ENCODE results near the gene GPATCH3. TPM values are rescaled to one million over a fixed set of nuclear protein-coding genes. Genes with fewer than 3 reads are reported as not detected.

The GPATCH3 gene
- polyA plus RNA-seq, 1 donor (not counting 4 experiments of a cell fraction or from before 2014, with no cell fraction given): 5.7 TPM

DNA sequence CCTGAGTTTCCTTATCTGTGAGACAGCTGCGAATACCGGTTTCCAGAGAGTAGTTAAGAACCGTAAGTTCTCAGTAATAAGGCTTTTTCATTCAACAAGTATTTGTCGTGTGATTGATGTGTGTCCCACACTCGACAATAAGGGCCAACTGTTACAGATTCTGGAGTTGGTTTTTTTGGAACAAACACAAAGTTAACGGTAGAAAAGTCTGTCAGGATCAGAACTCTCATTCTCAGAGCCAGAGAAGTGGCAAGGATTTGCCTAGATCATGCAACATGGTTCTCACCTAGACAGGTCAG, 22.1 kb upstream of the GPATCH3 start:
- peaks cover 15 to 19% of the 10 kb centered on the region in 2 experiments for H3K36me3 ChIP-seq (ENCODE audit: control insufficient read depth in 2 of 2, extremely low read depth in 1 of 2, insufficient read depth in 2 of 2, low read length in 2 of 2)
- H3K4me3 ChIP-seq (ENCODE audit: control insufficient read depth in 2 of 3, extremely low read depth in 1 of 3, insufficient read depth in 2 of 3, low read depth in 1 of 3, low read length in 3 of 3): peak overlapping the region; percentile 86 to 96 (median 89)
- DNase-seq (ENCODE audit: low read depth, low spot score): no peak
- no peaks in the 10 kb centered on the region for H3K27me3 ChIP-seq (ENCODE audit: control insufficient read depth, extremely low read depth, insufficient read depth, low read length)
- peaks cover 15% of the 10 kb centered on the region for H3K4me1 ChIP-seq (ENCODE audit: control insufficient read depth, extremely low read depth, insufficient read depth, low read length)
- no peak for TF ChIP-seq EZH2 (IDR thresholded peaks at IDR 0.05; ENCODE audit: low read length)
- H3K79me2 ChIP-seq (ENCODE audit: control insufficient read depth, insufficient read depth, low read length): peaks cover 40% of the 10 kb centered on the region
- no peak overlapping the region for H2AFZ ChIP-seq (ENCODE audit: control insufficient read depth, low read length)
- no peaks in the 10 kb centered on the region for H3K9me3 ChIP-seq (ENCODE audit: control insufficient read depth, low read depth, low read length)
- dilution Hi-C loops (cut with MboI; ENCODE audit: extremely low pct_ligation_motif_present, low sequenced_read_pairs): no loop called here
- peak overlapping the region; percentile 90 for H3K9ac ChIP-seq (ENCODE audit: control insufficient read depth, extremely low read depth, insufficient read depth, low read length)
- H3K9me1 ChIP-seq (ENCODE audit: control insufficient read depth, extremely low read depth, insufficient read depth, low read length): no peaks in the 10 kb centered on the region
- peak overlapping the region; percentile 90 for H3K27ac ChIP-seq (ENCODE audit: control insufficient read depth, insufficient read depth, low read length)
- peaks cover 4% of the 10 kb centered on the region for H4K20me1 ChIP-seq (ENCODE audit: control insufficient read depth, extremely low read depth, insufficient read depth, low read length)
- peak overlapping the region; percentile 79 for H3K4me2 ChIP-seq (ENCODE audit: control insufficient read depth, extremely low read depth, insufficient read depth, low read depth, low read length)
- FAIRE-seq: no peak

DNA sequence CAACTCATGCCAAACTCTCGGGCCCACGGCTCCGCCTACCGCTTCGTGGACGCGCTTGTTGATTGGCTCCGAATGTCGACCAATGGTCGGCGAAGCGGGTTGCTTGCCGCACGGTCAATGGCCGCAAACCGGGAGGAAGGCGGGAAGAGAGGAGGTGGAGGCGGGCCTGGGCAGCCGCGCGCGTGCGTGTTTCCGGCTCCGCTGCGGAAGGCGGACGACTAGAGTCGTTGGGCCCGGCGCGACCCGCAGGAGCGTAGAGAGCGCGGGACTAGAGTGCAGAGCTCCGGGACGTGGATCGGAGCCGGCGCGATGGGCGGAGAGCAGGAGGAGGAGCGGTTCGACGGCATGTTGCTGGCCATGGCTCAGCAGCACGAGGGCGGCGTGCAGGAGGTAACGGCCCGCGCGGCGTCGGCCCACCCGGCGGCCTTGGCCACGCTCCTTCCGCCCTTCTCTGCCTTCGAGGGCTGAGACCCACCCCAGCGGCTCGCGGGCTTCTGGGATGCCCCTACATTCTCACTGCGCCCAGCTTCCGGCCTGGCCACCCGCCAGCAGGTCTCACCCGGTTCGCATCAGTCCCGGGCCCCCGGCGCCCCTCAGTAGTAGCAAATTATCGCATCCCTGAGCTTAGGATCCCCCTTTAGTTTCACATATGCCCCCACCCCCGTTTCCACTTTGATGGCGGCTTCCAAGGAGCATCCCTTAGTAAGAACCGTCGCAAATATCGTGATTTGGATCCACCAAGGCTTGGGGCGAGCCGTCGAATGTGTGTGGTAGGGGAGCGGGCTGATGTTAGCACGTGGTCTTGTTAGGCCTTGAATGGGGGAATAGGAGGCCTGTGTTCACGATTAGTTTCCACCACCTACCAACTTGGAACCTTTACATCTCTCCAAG, 21.5 kb upstream of the GPATCH3 start, which contains the start of gene NUDC:
NUDC (plus strand) TSS at position 204 of the 891 bp plus-strand sequence; CDS start at position 310, 106 bp downstream.
- H3K9ac ChIP-seq (ENCODE audit: control insufficient read depth, extremely low read depth, insufficient read depth, low read length): peak within 1 kb of the TSS; percentile 90
- dilution Hi-C loops (cut with MboI; ENCODE audit: extremely low pct_ligation_motif_present, low sequenced_read_pairs): no loop called here
- peak; percentile 77 for FAIRE-seq

More for the DNA sequence above, 21.5 kb upstream of the GPATCH3 start, which contains the start of gene NUDC:
- DNase-seq (ENCODE audit: low read depth, low spot score): peak; percentile 58
- H3K79me2 ChIP-seq (ENCODE audit: control insufficient read depth, insufficient read depth, low read length): peaks cover 37% of the 10 kb centered on the region
- TF ChIP-seq, protein P1, sequence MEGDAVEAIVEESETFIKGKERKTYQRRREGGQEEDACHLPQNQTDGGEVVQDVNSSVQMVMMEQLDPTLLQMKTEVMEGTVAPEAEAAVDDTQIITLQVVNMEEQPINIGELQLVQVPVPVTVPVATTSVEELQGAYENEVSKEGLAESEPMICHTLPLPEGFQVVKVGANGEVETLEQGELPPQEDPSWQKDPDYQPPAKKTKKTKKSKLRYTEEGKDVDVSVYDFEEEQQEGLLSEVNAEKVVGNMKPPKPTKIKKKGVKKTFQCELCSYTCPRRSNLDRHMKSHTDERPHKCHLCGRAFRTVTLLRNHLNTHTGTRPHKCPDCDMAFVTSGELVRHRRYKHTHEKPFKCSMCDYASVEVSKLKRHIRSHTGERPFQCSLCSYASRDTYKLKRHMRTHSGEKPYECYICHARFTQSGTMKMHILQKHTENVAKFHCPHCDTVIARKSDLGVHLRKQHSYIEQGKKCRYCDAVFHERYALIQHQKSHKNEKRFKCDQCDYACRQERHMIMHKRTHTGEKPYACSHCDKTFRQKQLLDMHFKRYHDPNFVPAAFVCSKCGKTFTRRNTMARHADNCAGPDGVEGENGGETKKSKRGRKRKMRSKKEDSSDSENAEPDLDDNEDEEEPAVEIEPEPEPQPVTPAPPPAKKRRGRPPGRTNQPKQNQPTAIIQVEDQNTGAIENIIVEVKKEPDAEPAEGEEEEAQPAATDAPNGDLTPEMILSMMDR (optimal IDR thresholded peaks at IDR 0.05 in 1 of 3, IDR thresholded peaks at IDR 0.05 in 1 of 3, conservative IDR thresholded peaks at IDR 0.05 in 1 of 3; ENCODE audit: extremely low read depth in 1 of 3, insufficient read depth in 2 of 3, low read length in 3 of 3): no peak
- no peak for TF ChIP-seq EZH2 (IDR thresholded peaks at IDR 0.05; ENCODE audit: low read length)
- H3K9me3 ChIP-seq (ENCODE audit: control insufficient read depth, low read depth, low read length): no peaks in the 10 kb centered on the region
- peak within 1 kb of the TSS; percentile 90 for H3K27ac ChIP-seq (ENCODE audit: control insufficient read depth, insufficient read depth, low read length)
- H3K4me2 ChIP-seq (ENCODE audit: control insufficient read depth, extremely low read depth, insufficient read depth, low read depth, low read length): peak within 1 kb of the TSS; percentile 79
- peaks cover 4% of the 10 kb centered on the region for H4K20me1 ChIP-seq (ENCODE audit: control insufficient read depth, extremely low read depth, insufficient read depth, low read length)
- H3K36me3 ChIP-seq (ENCODE audit: control insufficient read depth in 2 of 2, extremely low read depth in 1 of 2, insufficient read depth in 2 of 2, low read length in 2 of 2): peaks cover 10 to 19% of the 10 kb centered on the region in 2 experiments
- H2AFZ ChIP-seq (ENCODE audit: control insufficient read depth, low read length): peak within 1 kb of the TSS; percentile 90
- peaks cover 15% of the 10 kb centered on the region for H3K4me1 ChIP-seq (ENCODE audit: control insufficient read depth, extremely low read depth, insufficient read depth, low read length)
- H3K4me3 ChIP-seq (ENCODE audit: control insufficient read depth in 2 of 3, extremely low read depth in 1 of 3, insufficient read depth in 2 of 3, low read depth in 1 of 3, low read length in 3 of 3): peak within 1 kb of the TSS; percentile 86 to 96 (median 89)
- H3K9me1 ChIP-seq (ENCODE audit: control insufficient read depth, extremely low read depth, insufficient read depth, low read length): no peaks in the 10 kb centered on the region
- no peaks in the 10 kb centered on the region for H3K27me3 ChIP-seq (ENCODE audit: control insufficient read depth, extremely low read depth, insufficient read depth, low read length)

Data from keratinocyte (primary cell).